ENCODE measurements around the gene FRAS1.
"Not testable (repeated sequence)": the region's sequence is repeated elsewhere in the genome, so short reads cannot be mapped to it uniquely, and the experiment has no call there.

Gene FRAS1

DNA sequence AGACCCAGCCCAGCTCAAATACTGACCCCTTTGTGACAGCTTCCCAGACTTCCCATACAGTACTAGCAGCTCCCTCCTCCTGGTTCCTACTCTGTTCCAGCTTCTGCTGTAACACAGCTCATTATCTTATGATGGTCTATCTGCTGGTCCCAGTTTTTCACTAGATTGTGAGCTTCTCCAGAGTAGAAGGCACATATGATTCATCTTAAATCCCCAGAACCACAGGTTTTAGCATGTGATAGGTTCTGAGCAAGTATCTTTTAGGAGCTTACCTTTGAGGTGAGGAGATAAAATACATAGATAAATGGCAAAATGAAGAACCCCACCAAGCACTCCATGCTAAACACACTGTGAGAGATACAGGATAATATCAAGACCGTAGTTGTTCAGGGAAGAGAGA is 466.9 kb downstream of the FRAS1 start:
- no peak for DNase-seq

- no peak for DNase-seq
These were observed 468.4 kb downstream of the FRAS1 start for GRCh38 chr4:78525559-78525958.

- no peak for DNase-seq
These were observed 470.0 kb downstream of the FRAS1 start for GRCh38 chr4:78527103-78527502.

GRCh38 chr4:78527555-78527954 is 470.4 kb downstream of the FRAS1 start:
- DNase-seq = no peak

- DNase-seq = no peak
These were observed 471.2 kb downstream of the FRAS1 start for GRCh38 chr4:78528327-78528726.

DNA sequence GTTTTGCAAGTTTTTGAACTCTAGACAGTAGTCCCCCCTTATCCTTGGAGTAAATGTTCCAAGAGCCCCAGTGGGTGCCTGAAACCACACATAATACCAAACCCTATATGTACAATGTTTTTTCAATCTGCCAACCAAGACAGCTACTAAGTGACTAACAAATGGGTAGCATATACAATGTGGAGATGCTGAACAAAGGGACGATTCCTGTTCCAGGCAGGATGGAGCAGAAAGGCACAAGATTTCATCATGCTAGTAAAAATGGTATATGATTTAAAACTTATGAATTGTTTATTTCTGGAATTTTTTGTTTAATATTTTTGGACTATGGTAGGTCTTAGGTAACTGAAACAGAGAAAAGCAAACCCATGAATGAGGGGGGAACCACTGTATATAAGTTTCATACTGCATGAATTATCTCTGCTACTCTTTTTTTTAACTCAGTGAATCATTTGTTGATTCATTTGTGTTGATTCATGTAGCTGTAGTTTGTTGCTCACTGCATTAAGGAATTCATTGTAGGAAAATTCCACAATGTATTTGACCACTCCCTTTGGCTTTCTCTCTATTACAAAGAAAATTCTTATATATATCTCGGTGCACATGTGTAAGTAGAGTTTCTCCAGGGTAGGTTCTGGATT is 472.6 kb downstream of the FRAS1 start:
- peak in 1 of 3 donors; percentile 4 for DNase-seq

GRCh38 chr4:78532046-78532445 is 474.9 kb downstream of the FRAS1 start:
- peak in 1 of 3 donors; percentile 4 for DNase-seq

GRCh38 chr4:78533854-78534253 is 476.7 kb downstream of the FRAS1 start:
- DNase-seq = no peak

DNA sequence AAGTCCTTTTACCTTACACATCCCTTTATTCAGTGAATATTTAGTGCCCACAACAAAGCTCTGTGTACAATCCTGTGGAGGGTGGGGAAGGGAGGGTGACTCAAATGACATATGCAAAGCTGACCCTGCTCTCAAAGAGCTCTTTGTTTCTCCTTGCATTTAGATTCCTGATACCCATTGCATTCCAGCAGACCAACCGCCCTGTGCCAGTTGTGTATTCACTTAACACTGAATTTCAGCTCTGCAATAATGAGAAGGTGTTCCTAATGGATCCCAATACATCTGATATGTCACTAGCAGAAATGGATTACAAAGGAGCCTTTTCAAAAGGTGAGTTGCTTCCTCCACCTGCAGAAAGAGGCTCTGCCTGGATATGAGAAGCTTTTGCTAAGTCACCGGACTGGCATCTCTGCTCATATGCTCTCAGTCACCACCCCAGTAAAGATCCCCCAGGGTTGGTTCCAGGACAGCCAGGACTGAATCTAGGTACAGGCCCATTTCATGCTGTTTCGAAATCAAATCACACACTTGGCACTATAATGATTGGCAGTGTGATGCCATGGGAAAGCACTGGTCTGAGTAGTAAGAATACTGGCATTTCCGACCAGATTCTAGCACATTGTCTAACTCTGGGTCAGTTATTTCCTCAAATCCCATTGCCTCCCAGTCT is 477.3 kb downstream of the FRAS1 start:
- no peak for DNase-seq

- DNase-seq = no peak
These were observed 485.2 kb downstream of the FRAS1 start for GRCh38 chr4:78542373-78542772.

GRCh38 chr4:78543424-78544125 is 486.5 kb downstream of the FRAS1 start:
- no peak for DNase-seq

DNA sequence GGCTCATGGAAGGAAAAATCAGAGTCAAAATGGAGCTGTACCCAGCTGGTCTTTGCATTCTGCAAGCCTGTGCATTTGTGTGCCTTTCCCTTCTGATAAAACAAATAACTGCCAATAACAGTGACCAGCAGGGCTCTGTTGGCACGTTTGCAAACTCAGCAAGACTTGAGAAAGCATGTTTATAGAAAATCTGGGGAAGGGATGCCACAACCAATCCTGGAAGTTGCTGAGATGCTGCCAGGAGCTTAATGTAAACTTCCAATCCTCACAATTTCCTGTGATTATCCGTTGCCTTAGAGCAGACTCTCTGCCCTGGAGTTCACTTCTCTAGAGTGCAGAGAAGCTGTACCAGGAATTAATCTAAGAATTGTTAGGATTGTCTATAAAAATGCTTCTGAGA is 487.6 kb downstream of the FRAS1 start:
- DNase-seq = no peak

GRCh38 chr4:78545275-78546246 is 488.4 kb downstream of the FRAS1 start:
- no peak for DNase-seq

- not testable (repeated sequence) for DNase-seq
These were observed 490.8 kb downstream of the FRAS1 start for GRCh38 chr4:78547899-78548298.

GRCh38 chr4:78548889-78549288 is 491.8 kb downstream of the FRAS1 start:
- not testable (repeated sequence) for DNase-seq

- peak in 1 of 3 donors; percentile 45 for DNase-seq
These were observed 494.6 kb downstream of the FRAS1 start, which contains the start of gene ANXA3 for GRCh38 chr4:78551420-78552351. TSS of gene ANXA3 (plus strand) at chr4:78551770. CDS start at chr4:78554474, 2,704 bp downstream.

GRCh38 chr4:78552389-78553042 is 495.4 kb downstream of the FRAS1 start:
- peak; percentile 21 to 70 (median 63) for DNase-seq

DNA sequence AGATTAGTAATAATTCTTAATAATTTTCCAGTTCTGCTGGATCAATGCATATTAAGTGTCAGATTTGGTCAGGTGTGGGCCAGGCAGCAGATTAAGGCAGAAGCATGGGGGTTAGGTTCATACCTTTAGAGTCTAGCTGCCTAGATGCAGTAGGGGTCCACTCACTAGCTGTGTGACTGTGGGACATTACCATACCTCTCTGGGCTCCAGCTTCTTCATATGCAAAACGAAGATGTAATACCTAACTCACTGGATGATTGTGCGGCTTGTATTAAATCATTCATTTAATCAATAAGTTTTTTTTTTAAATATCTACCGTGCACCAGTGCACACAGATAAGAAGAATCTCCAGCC is 495.9 kb downstream of the FRAS1 start:
- DNase-seq = no peak

DNA sequence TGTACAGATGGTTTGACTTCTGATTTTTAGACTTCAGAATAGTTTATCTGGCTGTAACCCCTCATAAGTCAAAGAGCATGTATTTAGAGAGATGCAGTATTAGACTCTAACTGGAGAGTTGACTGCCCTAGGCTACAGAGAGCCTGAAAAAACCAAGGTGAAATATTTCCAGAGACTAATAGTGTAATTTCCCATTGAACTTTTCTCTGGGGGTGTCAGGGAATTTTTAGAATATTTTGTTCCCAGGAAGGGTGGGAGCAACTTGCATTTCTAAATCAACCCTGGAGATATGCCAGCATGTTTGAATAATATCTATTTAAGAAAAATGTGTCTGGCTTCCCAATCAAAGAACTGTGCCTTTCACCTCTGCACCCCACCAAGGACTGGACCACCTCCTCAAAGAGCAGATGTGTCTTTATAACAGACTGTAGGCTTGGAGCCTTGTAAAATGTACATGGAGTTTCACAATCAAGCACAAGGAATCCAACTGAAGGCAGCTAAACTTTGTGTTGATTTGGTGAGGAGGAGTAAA is 496.5 kb downstream of the FRAS1 start:
- DNase-seq = no peak

DNA sequence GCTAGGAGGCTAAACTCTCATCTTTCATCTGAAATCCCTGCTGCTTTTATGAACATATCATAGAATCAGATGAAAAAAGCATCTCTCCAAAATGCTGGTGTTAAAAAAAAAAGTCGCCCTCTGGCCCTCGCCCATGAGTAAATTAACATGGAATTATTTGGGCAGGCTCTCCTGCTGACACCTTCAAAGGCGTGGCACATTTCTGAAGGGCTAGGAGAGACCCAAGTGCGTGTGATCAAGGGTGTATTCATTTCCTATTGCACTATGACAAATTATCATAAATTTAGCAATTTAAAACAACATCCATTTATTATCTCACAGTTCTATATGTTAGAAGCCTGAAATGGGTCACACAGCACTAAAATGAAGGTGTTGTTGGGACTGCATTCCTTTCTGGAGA is 499.5 kb downstream of the FRAS1 start:
- DNase-seq = no peak

DNA sequence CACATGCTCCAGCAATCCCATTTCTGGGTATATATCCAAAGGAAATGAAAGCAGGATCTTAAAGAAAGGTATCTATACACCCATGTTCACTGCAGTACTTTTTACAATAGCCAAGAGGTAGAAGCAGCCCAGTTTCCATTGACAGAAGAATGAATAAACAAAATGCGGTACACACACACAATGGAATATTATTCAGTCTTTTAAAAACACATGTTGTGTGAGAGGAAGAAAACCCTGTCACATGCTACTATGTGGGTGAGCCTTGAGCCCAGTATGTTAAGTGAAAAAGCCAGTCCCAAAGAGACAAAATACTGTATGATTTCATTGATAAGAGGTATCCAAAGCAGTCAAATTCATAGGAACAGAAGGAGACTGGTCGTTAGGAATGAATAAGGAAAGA is 500.7 kb downstream of the FRAS1 start:
- DNase-seq = no peak

Measured in suppressor macrophage treated with lipopolysaccharide for 1 hour (primary cell).